IMR-90 (cell line): Measurements from ENCODE around the gene CUX1. TPM values are rescaled to one million over a fixed set of nuclear protein-coding genes. Genes with fewer than 3 reads are reported as not detected.

ENCODE experiments used
- ATAC-seq: fragments of 200-7000 bp; cut with Tn5 transposase; 2 replicates; pipeline ENCODE4 v1.9.1; 2020; ENCODE audit warnings: low read depth, mild to moderate bottlenecking, moderate library complexity
- BruUV-seq: library from RNA; stranded (reverse); fragments of 400-500 nt; replicated peaks from 2 replicates; lab custom pipeline; 2021; lab: Mats Ljungman, UMichigan
- CTCF ChIA-PET: fragments of 300-600 bp; formaldehyde crosslinking; extraction: SDS; loops from one replicate; lab custom pipeline; 2021; ENCODE audit warnings: antibody characterized with exemption; lab: Yijun Ruan, JAX
- POLR2A ChIA-PET: fragments of 300-600 bp; sonication (Branson Sonifier 250); formaldehyde crosslinking; loops from one replicate; lab custom pipeline; 2022; ENCODE audit warnings: antibody characterized with exemption; ENCODE audit not compliant: unreplicated experiment; lab: Charles Lee
- DNase-seq: peaks from one replicate; pipeline ENCODE4 v3.0.0; 2013
- H2AFZ ChIP-seq: replicated peaks from 2 replicates; pipeline ENCODE3; 2013; ENCODE audit warnings: low read length, mild to moderate bottlenecking; ENCODE audit not compliant: poor library complexity
- H2AK5ac ChIP-seq: 2 replicates; pipeline ENCODE4 v1.6.1; 2013; ENCODE audit warnings: low read depth, low read length, inconsistent platforms
- H2AK9ac ChIP-seq: replicated peaks from 2 replicates; pipeline ENCODE3; 2013; ENCODE audit warnings: mild to moderate bottlenecking, low read depth, low read length, moderate library complexity; ENCODE audit not compliant: poor library complexity
- H2BK120ac ChIP-seq: 2 replicates; pipeline ENCODE4 v1.6.1; 2013; ENCODE audit warnings: low read depth, low read length, inconsistent platforms
- H2BK15ac ChIP-seq: 3 replicates; pipeline ENCODE4 v1.6.1; 2013; ENCODE audit warnings: low read depth, low read length, inconsistent platforms
- H2BK20ac ChIP-seq: 2 replicates; pipeline ENCODE4 v1.6.1; 2013; ENCODE audit warnings: low read depth, mild to moderate bottlenecking, inconsistent platforms, low read length, moderate library complexity
- H2BK5ac ChIP-seq: 2 replicates; pipeline ENCODE4 v1.6.1; 2013; ENCODE audit warnings: mild to moderate bottlenecking, low read depth, low read length, inconsistent platforms; ENCODE audit not compliant: poor library complexity, severe bottlenecking
- H3K14ac ChIP-seq: replicated peaks from 2 replicates; pipeline ENCODE4 v1.6.1; 2013; ENCODE audit warnings: low read depth, low read length, inconsistent platforms
- H3K18ac ChIP-seq: 2 replicates; pipeline ENCODE4 v1.6.1; 2013; ENCODE audit warnings: low read depth, low read length, control low read depth
- H3K23ac ChIP-seq: 2 replicates; pipeline ENCODE4 v1.6.1; 2013; ENCODE audit warnings: low read depth, low read length, inconsistent platforms
- H3K27ac ChIP-seq: 2 replicates; pipeline ENCODE4 v1.5.1; 2013; ENCODE audit warnings: mild to moderate bottlenecking, control low read depth, low read length; ENCODE audit not compliant: insufficient read depth
- H3K27me3 ChIP-seq: 2 replicates; pipeline ENCODE4 v1.6.1; 2013; ENCODE audit warnings: low read length; ENCODE audit not compliant: control insufficient read depth, insufficient read depth
- H3K36me3 ChIP-seq: 2 replicates; pipeline ENCODE4 v1.6.1; 2013; ENCODE audit warnings: low read length, mixed read lengths; ENCODE audit not compliant: control insufficient read depth, insufficient read depth
- H3K4ac ChIP-seq: 2 replicates; pipeline ENCODE4 v1.6.1; 2013; ENCODE audit warnings: low read depth, low read length, inconsistent platforms
- H3K4me1 ChIP-seq: 2 replicates; pipeline ENCODE4 v1.6.1; 2013; ENCODE audit warnings: low read length, mixed read lengths; ENCODE audit not compliant: control insufficient read depth, insufficient read depth
- H3K4me2 ChIP-seq: 2 replicates; pipeline ENCODE4 v1.6.1; 2013; ENCODE audit warnings: low read depth, mild to moderate bottlenecking, control low read depth, low read length, moderate library complexity
- H3K4me3 ChIP-seq: 2 replicates; pipeline ENCODE4 v1.5.1; 2013; ENCODE audit warnings: low read depth, mild to moderate bottlenecking, control low read depth, low read length, moderate library complexity; ENCODE audit not compliant: insufficient read depth
- H3K56ac ChIP-seq: 2 replicates; pipeline ENCODE4 v1.6.1; 2013; ENCODE audit warnings: low read length, inconsistent platforms; ENCODE audit not compliant: insufficient read depth; ENCODE audit errors: extremely low read depth
- H3K79me1 ChIP-seq, 2 experiments: 2 replicates each; pipeline ENCODE4 v1.6.1; 2013; ENCODE audit warnings: low read length in 2 of 2, inconsistent platforms in 1 of 2, low read depth in 1 of 2
- H3K9ac ChIP-seq: 2 replicates; pipeline ENCODE4 v1.6.1; 2013; ENCODE audit warnings: low read depth, low read length, control low read depth
- H3K9me1 ChIP-seq: 2 replicates; pipeline ENCODE4 v1.6.1; 2013; ENCODE audit warnings: low read length, inconsistent platforms; ENCODE audit not compliant: insufficient read depth
- H3K9me3 ChIP-seq: 2 replicates; pipeline ENCODE4 v1.6.1; 2013; ENCODE audit warnings: low read length; ENCODE audit not compliant: control insufficient read depth, insufficient read depth
- H4K20me1 ChIP-seq: 2 replicates; pipeline ENCODE4 v1.6.1; 2013; ENCODE audit warnings: low read length, inconsistent platforms; ENCODE audit not compliant: insufficient read depth
- H4K5ac ChIP-seq: 2 replicates; pipeline ENCODE4 v1.6.1; 2013; ENCODE audit warnings: mild to moderate bottlenecking, low read depth, low read length, control low read depth
- H4K8ac ChIP-seq, 2 experiments: 2 replicates each; pipeline ENCODE4 v1.6.1; 2013; ENCODE audit warnings: low read depth in 2 of 2, low read length in 2 of 2, control low read depth in 1 of 2, inconsistent platforms in 1 of 2
- H4K91ac ChIP-seq: 2 replicates; pipeline ENCODE4 v1.6.1; 2013; ENCODE audit warnings: low read depth, low read length, inconsistent platforms; ENCODE audit not compliant: insufficient read depth
- CEBPB ChIP-seq: IDR thresholded peaks from 2 replicates; pipeline ENCODE4 v1.6.1; 2012; ENCODE audit warnings: low read depth, low read length, improper control_type of control experiment
- CHD1 ChIP-seq: IDR thresholded peaks from 2 replicates; pipeline ENCODE4 v1.6.1; 2012; ENCODE audit warnings: low read depth, low read length, improper control_type of control experiment
- MAFK ChIP-seq: IDR thresholded peaks from 2 replicates; pipeline ENCODE4 v1.6.1; 2012; ENCODE audit warnings: low read depth, low read length, improper control_type of control experiment
- RAD21 ChIP-seq: IDR thresholded peaks from 2 replicates; pipeline ENCODE4 v1.6.1; 2012; ENCODE audit warnings: low read length, improper control_type of control experiment
- RFX5 ChIP-seq: IDR thresholded peaks from 2 replicates; pipeline ENCODE4 v1.8.0; 2012; ENCODE audit warnings: low read depth, mild to moderate bottlenecking, low read length, moderate library complexity
- SMC3 ChIP-seq: fragments of 150-350 bp; IDR thresholded peaks from 2 replicates; pipeline ENCODE4 v1.6.1; 2016; ENCODE audit warnings: low read depth, mild to moderate bottlenecking, antibody characterized with exemption, low read length, moderate library complexity
- WGBS, 2 experiments: methylation state at CpG; one replicate each; pipeline versions ENCODE4 v1.1.5 to v1.1.7; 2013; ENCODE audit warnings: missing lambda C conversion rate in 2 of 2; ENCODE audit not compliant: insufficient read length in 1 of 2; ENCODE audit errors: extremely low coverage in 2 of 2; 5-methylcytosine and 5-hydroxymethylcytosine counted together
- dilution Hi-C: fragments of 300-500 bp; cut with HindIII; formaldehyde crosslinking; loops from one replicate; pipeline ENCODE4 v1.14.3; 2018; ENCODE audit warnings: low sequenced_read_pairs; ENCODE audit not compliant: unreplicated experiment
- in situ Hi-C: fragments of 300-500 bp; cut with MboI; formaldehyde crosslinking; loops from 3 replicates; pipeline ENCODE4 v1.14.3; 2019; ENCODE audit warnings: low sequenced_read_pairs, inconsistent platforms, mixed read lengths
- intact Hi-C: fragments of 100-400 bp; cut with micrococcal nuclease; formaldehyde crosslinking; loops from 2 replicates; pipeline ENCODE4 v1.10.0; 2022
- polyA plus RNA-seq, 3 experiments: library from polyadenylated mRNA; depleted of rRNA; stranded (reverse); fragments of >200 nt; gene quantifications; 2 replicates each; pipeline ENCODE4 v1.2.3, GENCODE V29; 2012; ENCODE audit warnings: low replicate concordance in 1 of 3
- total RNA-seq: library from RNA; depleted of rRNA; stranded (reverse); fragments of >200 nt; gene quantifications from 2 replicates; pipeline ENCODE4 v1.2.3, GENCODE V29; 2012
- TF ChIP-seq, protein P1 (sequence below): conservative IDR thresholded peaks from 2 replicates; pipeline ENCODE4 v1.5.1; 2012; ENCODE audit warnings: mild to moderate bottlenecking, low read depth, low read length, improper control_type of control experiment

Gene CUX1
- total and polyA plus RNA-seq, 2 of the 4 experiments (the other 2 are of a cell fraction), result 19.7 to 46.4 TPM

DNA sequence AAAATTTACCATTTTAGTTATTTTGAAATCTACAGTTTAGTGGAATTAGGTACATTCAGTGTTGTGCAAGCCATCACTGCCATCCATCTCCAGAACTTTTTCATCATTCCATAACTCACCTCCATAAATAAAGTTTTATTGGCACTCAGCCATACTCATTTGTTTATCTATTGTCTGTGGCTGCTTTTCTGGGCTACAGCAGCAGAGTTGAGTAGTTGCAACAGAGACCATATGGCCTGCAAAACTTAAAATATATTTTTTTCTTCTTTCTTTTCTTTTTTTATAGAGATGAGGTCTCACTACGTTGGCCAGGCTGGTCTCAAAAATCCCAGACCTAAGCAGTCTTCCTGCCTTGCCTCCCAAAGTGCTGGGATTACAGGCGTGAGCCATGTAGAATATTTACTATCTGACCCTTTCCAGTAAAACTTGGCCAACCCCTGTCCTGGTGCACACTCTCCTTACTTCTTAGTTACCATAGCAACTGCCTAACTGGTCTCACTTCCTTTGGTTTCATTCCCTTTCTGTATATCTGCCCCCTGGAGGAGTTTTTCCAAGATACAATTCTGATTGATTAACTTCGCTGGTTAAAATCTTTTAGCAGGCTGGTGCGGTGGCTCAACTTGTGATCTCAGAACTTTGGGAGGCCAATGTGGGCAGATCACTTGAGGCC is 133.2 kb downstream of the CUX1 start:
- peak overlapping the region; percentile 38; the same call in 1 of the 2 replicates for H2BK20ac ChIP-seq
- H3K4ac ChIP-seq, result peak overlapping the region; percentile 34; the same call in 1 of the 2 replicates
- no peak overlapping the region for H2AFZ ChIP-seq
- peak overlapping the region; percentile 57; the same call in 1 of the 2 replicates for H3K27ac ChIP-seq
- H4K91ac ChIP-seq, result no peak overlapping the region
- H3K4me1 ChIP-seq, result peaks cover 20% of the 10 kb centered on the region
- TF ChIP-seq CEBPB (peak; percentile 33), MAFK (no peak), RAD21 (peak; percentile 22; the same call in 1 of the 2 replicates), RFX5 (0 out of 2 replicates have a peak, but pooled peaks have one; percentile 41), SMC3 (peak; percentile 21; the same call in 1 of the 2 replicates), CHD1 (no peak)
- TF ChIP-seq, protein P1, sequence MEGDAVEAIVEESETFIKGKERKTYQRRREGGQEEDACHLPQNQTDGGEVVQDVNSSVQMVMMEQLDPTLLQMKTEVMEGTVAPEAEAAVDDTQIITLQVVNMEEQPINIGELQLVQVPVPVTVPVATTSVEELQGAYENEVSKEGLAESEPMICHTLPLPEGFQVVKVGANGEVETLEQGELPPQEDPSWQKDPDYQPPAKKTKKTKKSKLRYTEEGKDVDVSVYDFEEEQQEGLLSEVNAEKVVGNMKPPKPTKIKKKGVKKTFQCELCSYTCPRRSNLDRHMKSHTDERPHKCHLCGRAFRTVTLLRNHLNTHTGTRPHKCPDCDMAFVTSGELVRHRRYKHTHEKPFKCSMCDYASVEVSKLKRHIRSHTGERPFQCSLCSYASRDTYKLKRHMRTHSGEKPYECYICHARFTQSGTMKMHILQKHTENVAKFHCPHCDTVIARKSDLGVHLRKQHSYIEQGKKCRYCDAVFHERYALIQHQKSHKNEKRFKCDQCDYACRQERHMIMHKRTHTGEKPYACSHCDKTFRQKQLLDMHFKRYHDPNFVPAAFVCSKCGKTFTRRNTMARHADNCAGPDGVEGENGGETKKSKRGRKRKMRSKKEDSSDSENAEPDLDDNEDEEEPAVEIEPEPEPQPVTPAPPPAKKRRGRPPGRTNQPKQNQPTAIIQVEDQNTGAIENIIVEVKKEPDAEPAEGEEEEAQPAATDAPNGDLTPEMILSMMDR, result peak; percentile 45
- no peaks in the 10 kb centered on the region for H3K27me3 ChIP-seq
- H2AK5ac ChIP-seq, result peak overlapping the region; percentile 82
- no peak overlapping the region; the same call in 1 of the 2 replicates for H3K18ac ChIP-seq
- CTCF ChIA-PET, result no interaction called here
- H4K20me1 ChIP-seq, result peaks cover 5% of the 10 kb centered on the region; the same call in 1 of the 2 replicates
- H3K9me1 ChIP-seq, result peaks cover 15% of the 10 kb centered on the region
- ATAC-seq, result peak; percentile 45
- dilution Hi-C loops, result no loop called here
- no peak overlapping the region for H4K5ac ChIP-seq
- H3K56ac ChIP-seq, result no peak overlapping the region
- no peak overlapping the region for H3K9ac ChIP-seq
- H3K23ac ChIP-seq, result peak overlapping the region; percentile 44; the same call in 1 of the 2 replicates
- H3K36me3 ChIP-seq, result no peaks in the 10 kb centered on the region
- H2AK9ac ChIP-seq, result no peak overlapping the region
- intact Hi-C loops, result loop anchor here (5.0 to 10.0 kb wide), 2 partner anchors 133 to 266 kb away; partner anchors contain the start of gene CUX1
- H3K9me3 ChIP-seq, result no peaks in the 10 kb centered on the region
- H3K79me1 ChIP-seq, result peaks cover 35 to 87% of the 10 kb centered on the region in 2 experiments
- POLR2A ChIA-PET, result no interaction called here
- H4K8ac ChIP-seq, result peak overlapping the region in 1 of 2 experiments; percentile 45; a peak in 1 of 4 replicates
- BruUV-seq, result no TSS peak
- H2BK120ac ChIP-seq, result peak overlapping the region; percentile 36; the same call in 1 of the 2 replicates
- no peak overlapping the region for H3K4me3 ChIP-seq
- 0 out of 2 replicates have a peak overlapping the region, but pooled peaks have one; percentile 62 for H3K4me2 ChIP-seq
- peak overlapping the region; percentile 83 for H2BK5ac ChIP-seq
- whole genome bisulfite sequencing, 2 experiments, result 47% methylated on average over 3 of the region's 4 CpGs; no CpG with 5 or more reads in 1 of the 2 experiments
- peak overlapping the region; percentile 46; the same call in 1 of the 3 replicates for H2BK15ac ChIP-seq
- in situ Hi-C loops, result no loop called here
- H3K14ac ChIP-seq, result peak overlapping the region; percentile 10; the same call in 1 of the 2 replicates
- peak; percentile 78 for DNase-seq
